Measurements from ENCODE around the gene HSFX1.
A peak's percentile ranks its signal among the peaks of the same experiment; 100 is the strongest.
"Not testable (repeated sequence)": the region's sequence is repeated elsewhere in the genome, so short reads cannot be mapped to it uniquely, and the experiment has no call there.

Gene HSFX1

GRCh38 chrX:149770344-149770743 lies 3.5 kb upstream of the HSFX1 start:
- H3K4me1 Mint-ChIP-seq; H3K27ac Mint-ChIP-seq (ENCODE audit: low read depth); H3K9me3 Mint-ChIP-seq; H3K27me3 Mint-ChIP-seq; H3K36me3 Mint-ChIP-seq (ENCODE audit: insufficient read depth); ATAC-seq (replicated peaks; ENCODE audit: extremely low read depth, poor library complexity, severe bottlenecking); DNase-seq (ENCODE audit: low spot score in 2 of 2); H3K4me3 Mint-ChIP-seq: not testable (repeated sequence)

DNA sequence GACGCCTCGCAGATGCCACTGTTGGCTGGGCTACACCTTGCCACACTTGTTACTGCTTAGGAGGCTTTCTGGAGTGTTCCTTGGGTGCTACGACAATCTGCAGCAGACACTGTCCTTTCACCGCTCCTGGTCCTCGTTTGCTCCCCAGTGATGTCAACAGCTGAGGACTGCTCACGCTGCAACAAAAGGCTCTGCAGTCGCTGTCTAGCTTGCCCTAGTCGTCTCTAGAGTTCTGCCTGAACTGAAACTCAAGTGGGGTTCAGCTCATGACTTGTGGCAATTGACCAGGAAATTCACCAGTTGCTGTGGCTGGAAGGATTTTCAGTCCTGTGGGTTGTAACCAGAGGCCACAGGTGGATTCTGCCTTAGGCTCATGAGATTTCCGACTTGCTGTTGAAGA lies 842 bp upstream of the HSFX1 start:
- H3K4me3 Mint-ChIP-seq; H3K9me3 Mint-ChIP-seq; H3K36me3 Mint-ChIP-seq (ENCODE audit: insufficient read depth); H3K27ac Mint-ChIP-seq (ENCODE audit: low read depth); DNase-seq (ENCODE audit: low spot score in 2 of 2); H3K27me3 Mint-ChIP-seq; ATAC-seq (replicated peaks; ENCODE audit: extremely low read depth, poor library complexity, severe bottlenecking); H3K4me1 Mint-ChIP-seq: not testable (repeated sequence)

GRCh38 chrX:149777999-149778398 lies 4.1 kb downstream of the HSFX1 start:
- H3K4me3 Mint-ChIP-seq; ATAC-seq (replicated peaks; ENCODE audit: extremely low read depth, poor library complexity, severe bottlenecking); H3K4me1 Mint-ChIP-seq; H3K36me3 Mint-ChIP-seq (ENCODE audit: insufficient read depth); H3K27me3 Mint-ChIP-seq; DNase-seq (ENCODE audit: low spot score in 2 of 2); H3K27ac Mint-ChIP-seq (ENCODE audit: low read depth); H3K9me3 Mint-ChIP-seq: not testable (repeated sequence)

GRCh38 chrX:149781727-149782126 lies 7.9 kb downstream of the HSFX1 start, which contains the start of gene MAGEA9:
Gene MAGEA9 (plus strand): TSS chrX:149781930. CDS start chrX:149786211, 4,281 bp downstream.
- ATAC-seq (replicated peaks; ENCODE audit: extremely low read depth, poor library complexity, severe bottlenecking); H3K4me1 Mint-ChIP-seq; H3K4me3 Mint-ChIP-seq: not testable (repeated sequence)

GRCh38 chrX:149795531-149795930 lies 21.7 kb downstream of the HSFX1 start:
- not testable (repeated sequence) for H3K36me3 Mint-ChIP-seq (ENCODE audit: insufficient read depth); DNase-seq (ENCODE audit: low spot score in 2 of 2); H3K9me3 Mint-ChIP-seq; H3K27ac Mint-ChIP-seq (ENCODE audit: low read depth); H3K27me3 Mint-ChIP-seq; H3K4me3 Mint-ChIP-seq
- H3K4me1 Mint-ChIP-seq, result peaks cover 25% of the 10 kb centered on the region
- ATAC-seq (replicated peaks; ENCODE audit: extremely low read depth, poor library complexity, severe bottlenecking), result peak; percentile 72

More at GRCh38 chrX:149781727-149782126, 7.9 kb downstream of the HSFX1 start, which contains the start of gene MAGEA9:
- not testable (repeated sequence) for H3K36me3 Mint-ChIP-seq (ENCODE audit: insufficient read depth); DNase-seq (ENCODE audit: low spot score in 2 of 2); H3K27me3 Mint-ChIP-seq; H3K9me3 Mint-ChIP-seq; H3K27ac Mint-ChIP-seq (ENCODE audit: low read depth)

- no peaks in the 10 kb centered on the region for H3K9me3 Mint-ChIP-seq
- no peak for ATAC-seq (replicated peaks; ENCODE audit: extremely low read depth, poor library complexity, severe bottlenecking)
- DNase-seq (ENCODE audit: low spot score in 2 of 2), result no peak
- H3K36me3 Mint-ChIP-seq (ENCODE audit: insufficient read depth), result no peaks in the 10 kb centered on the region
- H3K4me1 Mint-ChIP-seq, result peaks cover 30% of the 10 kb centered on the region
- no peaks in the 10 kb centered on the region for H3K27me3 Mint-ChIP-seq
- H3K27ac Mint-ChIP-seq (ENCODE audit: low read depth), result peak overlapping the region; percentile 73
- peak overlapping the region; percentile 1 for H3K4me3 Mint-ChIP-seq
Measured at GRCh38 chrX:149799095-149799714, 25.3 kb downstream of the HSFX1 start.

DNA sequence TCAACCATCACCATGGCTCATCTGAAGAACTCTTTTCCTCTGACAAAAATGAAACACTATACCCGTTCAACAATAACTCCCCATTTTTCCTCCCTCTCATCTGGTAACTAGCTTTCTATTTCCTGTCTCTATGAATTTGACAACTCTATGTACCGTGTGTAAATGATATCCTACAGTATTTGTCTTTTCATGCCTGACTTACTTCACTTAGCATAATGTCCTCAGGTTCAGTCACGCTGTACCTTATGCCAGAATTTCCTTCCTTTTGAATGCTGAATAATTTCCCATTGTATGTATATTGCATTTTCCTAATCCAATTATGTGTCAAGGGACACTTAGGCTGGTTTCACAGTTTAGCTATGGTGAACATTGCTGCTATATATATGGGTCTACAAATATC lies 26.1 kb downstream of the HSFX1 start:
- Mint-ChIP-seq H3K4me1 (peaks cover 30% of the 10 kb centered on the region), H3K9me3 (no peaks in the 10 kb centered on the region), H3K27me3 (no peaks in the 10 kb centered on the region), H3K27ac (ENCODE audit: low read depth) (peak overlapping the region; percentile 73), H3K36me3 (ENCODE audit: insufficient read depth) (no peaks in the 10 kb centered on the region), H3K4me3 (peak overlapping the region; percentile 1)
- DNase-seq (ENCODE audit: low spot score in 2 of 2) (no peak), ATAC-seq (replicated peaks; ENCODE audit: extremely low read depth, poor library complexity, severe bottlenecking) (no peak)

DNA sequence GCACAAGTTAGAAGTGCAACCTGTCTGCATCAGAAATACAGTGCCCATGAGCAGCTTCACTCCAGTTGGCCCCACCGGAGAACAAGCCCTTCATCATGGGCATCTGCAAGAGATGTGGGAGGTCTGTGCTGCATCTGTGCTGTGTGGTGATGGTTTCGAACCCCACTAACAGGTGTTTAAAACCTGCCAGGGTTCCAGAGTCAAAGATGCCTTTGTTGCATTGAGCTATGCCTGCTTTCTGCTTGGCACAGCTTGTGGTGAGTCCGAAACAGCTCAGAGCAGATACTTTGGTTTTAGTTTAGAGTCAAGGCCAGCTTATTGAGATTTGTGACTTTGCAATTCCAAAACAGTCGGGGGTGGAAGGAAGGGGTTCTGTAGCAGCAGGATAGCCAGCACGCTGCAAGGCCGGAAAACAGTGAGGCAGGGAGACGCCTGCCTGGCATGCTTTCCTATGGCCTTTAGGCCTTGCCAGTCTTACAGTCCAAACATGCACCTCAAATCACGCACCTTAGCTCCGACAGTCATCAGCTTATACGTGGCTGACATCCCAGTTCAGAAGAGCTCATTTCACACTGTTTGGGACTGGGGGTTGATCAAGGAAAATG lies 29.7 kb downstream of the HSFX1 start:
- Mint-ChIP-seq H3K4me1 (peaks cover 20% of the 10 kb centered on the region), H3K27me3 (no peaks in the 10 kb centered on the region), H3K27ac (ENCODE audit: low read depth) (no peak overlapping the region), H3K36me3 (ENCODE audit: insufficient read depth) (no peaks in the 10 kb centered on the region), H3K4me3 (no peak overlapping the region), H3K9me3 (no peaks in the 10 kb centered on the region)
- DNase-seq (ENCODE audit: low spot score in 2 of 2), result no peak
- ATAC-seq (replicated peaks; ENCODE audit: extremely low read depth, poor library complexity, severe bottlenecking), result no peak

GRCh38 chrX:149804102-149804501 lies 30.2 kb downstream of the HSFX1 start:
- Mint-ChIP-seq H3K27ac (ENCODE audit: low read depth) (no peak overlapping the region), H3K27me3 (no peaks in the 10 kb centered on the region), H3K4me1 (peaks cover 19% of the 10 kb centered on the region), H3K4me3 (no peak overlapping the region), H3K36me3 (ENCODE audit: insufficient read depth) (no peaks in the 10 kb centered on the region), H3K9me3 (no peaks in the 10 kb centered on the region)
- ATAC-seq (replicated peaks; ENCODE audit: extremely low read depth, poor library complexity, severe bottlenecking) (no peak), DNase-seq (ENCODE audit: low spot score in 2 of 2) (no peak)

- Mint-ChIP-seq H3K27me3 (no peaks in the 10 kb centered on the region), H3K4me3 (no peak overlapping the region), H3K36me3 (ENCODE audit: insufficient read depth) (no peaks in the 10 kb centered on the region), H3K27ac (ENCODE audit: low read depth) (no peak overlapping the region), H3K9me3 (no peaks in the 10 kb centered on the region), H3K4me1 (no peaks in the 10 kb centered on the region)
- no peak for DNase-seq (ENCODE audit: low spot score in 2 of 2)
- no peak for ATAC-seq (replicated peaks; ENCODE audit: extremely low read depth, poor library complexity, severe bottlenecking)
Measured at GRCh38 chrX:149807747-149808458, 34.0 kb downstream of the HSFX1 start.

DNA sequence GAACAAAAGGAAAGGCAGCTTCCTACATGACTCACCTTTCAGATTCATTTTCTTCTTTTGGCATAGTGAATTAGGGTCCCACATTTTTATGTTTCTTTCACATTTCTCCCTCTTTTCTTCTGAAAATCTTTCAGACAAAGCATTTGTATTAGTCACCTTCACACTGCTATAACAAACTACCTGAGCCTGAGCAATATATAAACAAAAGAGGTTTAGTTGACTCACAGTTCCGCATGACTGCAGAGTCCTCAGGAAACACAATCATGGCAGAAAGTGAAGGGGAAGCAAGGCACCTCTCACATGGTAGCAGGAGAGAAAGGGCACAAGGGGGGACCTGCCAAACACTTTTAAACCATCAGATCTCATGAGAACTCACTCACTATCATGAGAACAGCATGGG lies 44.8 kb downstream of the HSFX1 start:
- no peak overlapping the region for H3K4me3 Mint-ChIP-seq
- H3K27me3 Mint-ChIP-seq, result peaks cover 21% of the 10 kb centered on the region
- DNase-seq (ENCODE audit: low spot score in 2 of 2) (no peak), ATAC-seq (replicated peaks; ENCODE audit: extremely low read depth, poor library complexity, severe bottlenecking) (no peak)
- no peaks in the 10 kb centered on the region for H3K36me3 Mint-ChIP-seq (ENCODE audit: insufficient read depth)
- no peak overlapping the region for H3K27ac Mint-ChIP-seq (ENCODE audit: low read depth)
- no peaks in the 10 kb centered on the region for H3K9me3 Mint-ChIP-seq
- no peaks in the 10 kb centered on the region for H3K4me1 Mint-ChIP-seq

- no peaks in the 10 kb centered on the region for H3K36me3 Mint-ChIP-seq (ENCODE audit: insufficient read depth)
- peaks cover 21% of the 10 kb centered on the region for H3K27me3 Mint-ChIP-seq
- H3K27ac Mint-ChIP-seq (ENCODE audit: low read depth), result no peak overlapping the region
- DNase-seq (ENCODE audit: low spot score in 2 of 2) (no peak), ATAC-seq (replicated peaks; ENCODE audit: extremely low read depth, poor library complexity, severe bottlenecking) (no peak)
- no peaks in the 10 kb centered on the region for H3K4me1 Mint-ChIP-seq
- no peaks in the 10 kb centered on the region for H3K9me3 Mint-ChIP-seq
- H3K4me3 Mint-ChIP-seq, result no peak overlapping the region
Measured at GRCh38 chrX:149819371-149819770, 45.5 kb downstream of the HSFX1 start.

DNA sequence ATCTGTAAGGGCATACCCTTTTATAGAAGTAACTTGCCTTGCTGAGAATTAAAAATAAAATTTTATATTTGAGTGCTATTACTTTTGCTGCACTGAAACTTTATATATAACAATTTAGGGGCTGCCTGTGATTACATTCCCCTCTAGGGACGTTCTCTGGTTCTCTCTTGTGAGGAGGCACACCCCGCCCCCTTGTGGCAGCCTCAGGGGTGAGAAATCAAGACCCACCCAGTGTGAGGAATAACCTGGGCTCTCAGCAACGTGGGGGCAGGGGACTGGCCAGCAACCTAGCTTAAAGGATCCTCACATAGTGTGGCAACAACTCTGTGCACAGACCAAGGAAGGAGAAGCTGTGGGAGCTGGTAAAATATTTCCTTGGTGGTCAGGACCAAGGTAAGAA lies 51.6 kb downstream of the HSFX1 start:
- H3K4me3 Mint-ChIP-seq, result no peak overlapping the region

More for the DNA sequence above, 51.6 kb downstream of the HSFX1 start:
- ATAC-seq (replicated peaks; ENCODE audit: extremely low read depth, poor library complexity, severe bottlenecking) (no peak), DNase-seq (ENCODE audit: low spot score in 2 of 2) (no peak)
- Mint-ChIP-seq H3K27me3 (peaks cover 21% of the 10 kb centered on the region), H3K9me3 (no peaks in the 10 kb centered on the region), H3K36me3 (ENCODE audit: insufficient read depth) (peaks cover 9% of the 10 kb centered on the region), H3K4me1 (peaks cover 34% of the 10 kb centered on the region), H3K27ac (ENCODE audit: low read depth) (no peak overlapping the region)

Data from central memory CD8-positive, alpha-beta T cell (primary cell).